ENCODE measurements around the gene CACFD1. TPM values are rescaled to one million over a fixed set of nuclear protein-coding genes. Genes with fewer than 3 reads are reported as not detected.
A peak's percentile ranks its signal among the peaks of the same experiment; 100 is the strongest.

CACFD1 gene
- total RNA-seq, 1 experiment from 2014 or later: 22.5 TPM

DNA sequence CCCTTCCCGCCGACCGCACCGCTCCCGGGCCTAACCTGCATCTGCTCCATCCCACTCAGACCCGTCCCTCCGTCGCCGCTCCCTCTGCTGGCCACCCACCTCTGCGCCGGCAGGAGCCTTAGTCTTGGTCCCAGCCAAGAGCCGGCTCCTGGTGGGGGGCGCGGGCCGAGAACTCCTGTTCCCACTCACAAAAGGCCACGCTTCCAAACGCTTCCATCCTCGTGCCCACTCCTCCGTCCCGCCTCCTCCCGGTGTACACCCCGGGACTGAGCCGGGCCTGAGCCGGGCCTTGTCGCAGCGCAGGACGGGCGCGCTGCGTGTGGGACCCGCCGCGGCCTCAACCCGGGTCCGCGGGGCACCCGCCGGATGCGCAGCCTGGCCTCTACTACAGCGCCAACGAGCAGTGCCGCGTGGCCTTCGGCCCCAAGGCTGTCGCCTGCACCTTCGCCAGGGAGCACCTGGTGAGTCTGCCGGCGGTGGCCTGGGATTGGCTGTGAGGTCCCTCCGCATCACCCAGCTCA lies 30.1 kb upstream of the CACFD1 start:
- peaks cover 10% of the 10 kb centered on the region for H3K36me3 Mint-ChIP-seq
- peak overlapping the region; percentile 66 for H3K4me3 Mint-ChIP-seq
- H3K9me3 Mint-ChIP-seq: peaks cover 8% of the 10 kb centered on the region
- H3K27ac Mint-ChIP-seq: no peak overlapping the region
- ChIA-PET POLR2A (interaction anchor here (0.9 to 1.0 kb wide), 2 partner anchors 11 to 74 kb away, joined by 3 to 4 read pairs; partner anchors contain the start of gene SURF1), CTCF (interaction anchor here (0.6 to 1.6 kb wide), 6 partner anchors 8 to 244 kb away, joined by 3 to 16 read pairs (median 4); partner anchors contain the start of gene CACFD1)
- ATAC-seq (peak; percentile 71), DNase-seq (ENCODE audit: low spot score) (peak; percentile 88)
- peaks cover 20% of the 10 kb centered on the region for H3K27me3 Mint-ChIP-seq (ENCODE audit: low read depth)
- peaks cover 3% of the 10 kb centered on the region; the same call in 1 of the 2 replicates for H3K4me1 Mint-ChIP-seq
- TF ChIP-seq, protein P1, sequence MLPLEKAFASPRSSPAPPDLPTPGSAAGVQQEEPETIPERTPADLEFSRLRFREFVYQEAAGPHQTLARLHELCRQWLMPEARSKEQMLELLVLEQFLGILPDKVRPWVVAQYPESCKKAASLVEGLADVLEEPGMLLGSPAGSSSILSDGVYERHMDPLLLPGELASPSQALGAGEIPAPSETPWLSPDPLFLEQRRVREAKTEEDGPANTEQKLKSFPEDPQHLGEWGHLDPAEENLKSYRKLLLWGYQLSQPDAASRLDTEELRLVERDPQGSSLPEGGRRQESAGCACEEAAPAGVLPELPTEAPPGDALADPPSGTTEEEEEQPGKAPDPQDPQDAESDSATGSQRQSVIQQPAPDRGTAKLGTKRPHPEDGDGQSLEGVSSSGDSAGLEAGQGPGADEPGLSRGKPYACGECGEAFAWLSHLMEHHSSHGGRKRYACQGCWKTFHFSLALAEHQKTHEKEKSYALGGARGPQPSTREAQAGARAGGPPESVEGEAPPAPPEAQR (CRISPR knock-in tag; IDR thresholded peaks at IDR 0.05): no peak
- TF ChIP-seq ATF1 (CRISPR knock-in tag; IDR thresholded peaks at IDR 0.05) (no peak), FOXK1 (CRISPR knock-in tag; IDR thresholded peaks at IDR 0.05) (peak; percentile 12; the same call in 1 of the 2 replicates), ELF4 (CRISPR knock-in tag; IDR thresholded peaks at IDR 0.05; ENCODE audit: low read depth) (0 out of 2 replicates have a peak, but pooled peaks have one; percentile 49), SMAD4 (CRISPR knock-in tag; IDR thresholded peaks at IDR 0.05) (0 out of 2 replicates have a peak, but pooled peaks have one; percentile 22), JUN (CRISPR knock-in tag; IDR thresholded peaks at IDR 0.05) (0 out of 2 replicates have a peak, but pooled peaks have one; percentile 54), ETV6 (CRISPR knock-in tag; IDR thresholded peaks at IDR 0.05) (no peak; the same call in 1 of the 2 replicates), ZNF317 (CRISPR knock-in tag; IDR thresholded peaks at IDR 0.05; ENCODE audit: borderline replicate concordance, low read depth) (peak; percentile 63; the same call in 1 of the 2 replicates), TCF7 (CRISPR knock-in tag; IDR thresholded peaks at IDR 0.05; ENCODE audit: low read depth) (no peak; the same call in 1 of the 2 replicates), TP53 (CRISPR knock-in tag; IDR thresholded peaks at IDR 0.05) (peak; percentile 76; the same call in 1 of the 2 replicates), NFYB (CRISPR knock-in tag; conservative IDR thresholded peaks at IDR 0.05; ENCODE audit: low read depth) (peak; percentile 45; the same call in 1 of the 2 replicates), MXD4 (CRISPR knock-in tag; IDR thresholded peaks at IDR 0.05; ENCODE audit: borderline replicate concordance) (no peak), MYBL2 (CRISPR knock-in tag; IDR thresholded peaks at IDR 0.05) (peak; percentile 76; the same call in 1 of the 2 replicates), RORB (CRISPR knock-in tag; IDR thresholded peaks at IDR 0.05) (no peak), ESRRA (CRISPR knock-in tag; IDR thresholded peaks at IDR 0.05; ENCODE audit: borderline replicate concordance) (0 out of 2 replicates have a peak, but pooled peaks have one; percentile 80), RELA (CRISPR knock-in tag; IDR thresholded peaks at IDR 0.05; ENCODE audit: borderline replicate concordance) (peak; percentile 86; the same call in 1 of the 2 replicates), KAT7 (CRISPR knock-in tag; IDR thresholded peaks at IDR 0.05; ENCODE audit: borderline replicate concordance) (0 out of 2 replicates have a peak, but pooled peaks have one; percentile 91), ZNF121 (CRISPR knock-in tag; IDR thresholded peaks at IDR 0.05) (peak; percentile 15; the same call in 1 of the 2 replicates), TEAD1 (CRISPR knock-in tag; IDR thresholded peaks at IDR 0.05) (no peak), ZNF423 (CRISPR knock-in tag; IDR thresholded peaks at IDR 0.05) (0 out of 2 replicates have a peak, but pooled peaks have one; percentile 30), CREM (CRISPR knock-in tag; IDR thresholded peaks at IDR 0.05) (0 out of 2 replicates have a peak, but pooled peaks have one; percentile 39), CBFB (CRISPR knock-in tag; IDR thresholded peaks at IDR 0.05; ENCODE audit: low read depth) (no peak)
- TF ChIP-seq, protein P2, sequence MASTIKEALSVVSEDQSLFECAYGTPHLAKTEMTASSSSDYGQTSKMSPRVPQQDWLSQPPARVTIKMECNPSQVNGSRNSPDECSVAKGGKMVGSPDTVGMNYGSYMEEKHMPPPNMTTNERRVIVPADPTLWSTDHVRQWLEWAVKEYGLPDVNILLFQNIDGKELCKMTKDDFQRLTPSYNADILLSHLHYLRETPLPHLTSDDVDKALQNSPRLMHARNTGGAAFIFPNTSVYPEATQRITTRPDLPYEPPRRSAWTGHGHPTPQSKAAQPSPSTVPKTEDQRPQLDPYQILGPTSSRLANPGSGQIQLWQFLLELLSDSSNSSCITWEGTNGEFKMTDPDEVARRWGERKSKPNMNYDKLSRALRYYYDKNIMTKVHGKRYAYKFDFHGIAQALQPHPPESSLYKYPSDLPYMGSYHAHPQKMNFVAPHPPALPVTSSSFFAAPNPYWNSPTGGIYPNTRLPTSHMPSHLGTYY (CRISPR knock-in tag; IDR thresholded peaks at IDR 0.05): peak; percentile 46; the same call in 1 of the 2 replicates
- TF ChIP-seq, protein P3, sequence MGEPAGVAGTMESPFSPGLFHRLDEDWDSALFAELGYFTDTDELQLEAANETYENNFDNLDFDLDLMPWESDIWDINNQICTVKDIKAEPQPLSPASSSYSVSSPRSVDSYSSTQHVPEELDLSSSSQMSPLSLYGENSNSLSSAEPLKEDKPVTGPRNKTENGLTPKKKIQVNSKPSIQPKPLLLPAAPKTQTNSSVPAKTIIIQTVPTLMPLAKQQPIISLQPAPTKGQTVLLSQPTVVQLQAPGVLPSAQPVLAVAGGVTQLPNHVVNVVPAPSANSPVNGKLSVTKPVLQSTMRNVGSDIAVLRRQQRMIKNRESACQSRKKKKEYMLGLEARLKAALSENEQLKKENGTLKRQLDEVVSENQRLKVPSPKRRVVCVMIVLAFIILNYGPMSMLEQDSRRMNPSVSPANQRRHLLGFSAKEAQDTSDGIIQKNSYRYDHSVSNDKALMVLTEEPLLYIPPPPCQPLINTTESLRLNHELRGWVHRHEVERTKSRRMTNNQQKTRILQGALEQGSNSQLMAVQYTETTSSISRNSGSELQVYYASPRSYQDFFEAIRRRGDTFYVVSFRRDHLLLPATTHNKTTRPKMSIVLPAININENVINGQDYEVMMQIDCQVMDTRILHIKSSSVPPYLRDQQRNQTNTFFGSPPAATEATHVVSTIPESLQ (CRISPR knock-in tag; IDR thresholded peaks at IDR 0.05): no peak
- TF ChIP-seq, protein P4, sequence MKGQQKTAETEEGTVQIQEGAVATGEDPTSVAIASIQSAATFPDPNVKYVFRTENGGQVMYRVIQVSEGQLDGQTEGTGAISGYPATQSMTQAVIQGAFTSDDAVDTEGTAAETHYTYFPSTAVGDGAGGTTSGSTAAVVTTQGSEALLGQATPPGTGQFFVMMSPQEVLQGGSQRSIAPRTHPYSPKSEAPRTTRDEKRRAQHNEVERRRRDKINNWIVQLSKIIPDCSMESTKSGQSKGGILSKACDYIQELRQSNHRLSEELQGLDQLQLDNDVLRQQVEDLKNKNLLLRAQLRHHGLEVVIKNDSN (CRISPR knock-in tag; IDR thresholded peaks at IDR 0.05): no peak; the same call in 1 of the 2 replicates
- TF ChIP-seq, protein P5, sequence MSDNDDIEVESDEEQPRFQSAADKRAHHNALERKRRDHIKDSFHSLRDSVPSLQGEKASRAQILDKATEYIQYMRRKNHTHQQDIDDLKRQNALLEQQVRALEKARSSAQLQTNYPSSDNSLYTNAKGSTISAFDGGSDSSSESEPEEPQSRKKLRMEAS (CRISPR knock-in tag; IDR thresholded peaks at IDR 0.05): peak; percentile 93; the same call in 1 of the 2 replicates
- TF ChIP-seq, protein P6, sequence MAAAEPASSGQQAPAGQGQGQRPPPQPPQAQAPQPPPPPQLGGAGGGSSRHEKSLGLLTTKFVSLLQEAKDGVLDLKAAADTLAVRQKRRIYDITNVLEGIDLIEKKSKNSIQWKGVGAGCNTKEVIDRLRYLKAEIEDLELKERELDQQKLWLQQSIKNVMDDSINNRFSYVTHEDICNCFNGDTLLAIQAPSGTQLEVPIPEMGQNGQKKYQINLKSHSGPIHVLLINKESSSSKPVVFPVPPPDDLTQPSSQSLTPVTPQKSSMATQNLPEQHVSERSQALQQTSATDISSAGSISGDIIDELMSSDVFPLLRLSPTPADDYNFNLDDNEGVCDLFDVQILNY (CRISPR knock-in tag; IDR thresholded peaks at IDR 0.05): peak; percentile 57; the same call in 1 of the 2 replicates
- TF ChIP-seq, protein P7, sequence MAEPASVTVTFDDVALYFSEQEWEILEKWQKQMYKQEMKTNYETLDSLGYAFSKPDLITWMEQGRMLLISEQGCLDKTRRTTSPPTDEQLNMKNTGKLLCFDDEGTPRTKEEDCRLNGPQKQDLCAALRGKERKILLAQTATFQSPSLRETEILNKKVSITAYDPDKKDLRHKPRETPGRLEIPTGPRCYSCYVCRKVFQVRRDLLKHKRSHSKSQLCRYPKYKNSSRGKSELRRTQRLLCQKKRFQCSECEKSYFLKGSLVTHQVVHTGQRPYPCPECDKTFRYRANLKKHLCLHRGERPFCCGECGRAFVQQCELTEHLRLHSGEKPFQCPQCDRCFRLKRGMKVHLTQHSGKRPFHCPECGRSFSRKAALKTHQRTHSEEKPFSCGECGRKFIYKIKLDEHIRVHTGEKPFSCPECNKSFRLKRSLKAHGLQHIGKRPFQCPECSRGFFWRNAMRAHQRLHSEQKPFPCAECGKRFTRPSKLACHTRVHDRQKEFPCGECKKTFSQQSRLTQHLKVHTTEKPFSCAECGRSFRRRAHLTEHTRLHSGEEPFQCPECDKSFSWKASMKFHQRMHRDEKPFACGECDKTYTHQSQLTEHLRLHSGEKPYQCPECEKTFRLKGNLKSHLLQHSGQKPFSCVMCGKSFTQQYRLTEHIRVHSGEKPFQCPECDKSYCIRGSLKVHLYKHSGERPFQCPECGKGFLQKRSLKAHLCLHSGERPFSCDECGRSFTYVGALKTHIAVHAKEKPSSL (CRISPR knock-in tag; conservative IDR thresholded peaks at IDR 0.05): no peak

All from WTC11 (cell line).